Measurements from ENCODE around the gene TXNRD1.

GRCh38 chr12:104376650-104377513 is 161.3 kb downstream of the TXNRD1 start:
- TF ChIP-seq, protein P1, sequence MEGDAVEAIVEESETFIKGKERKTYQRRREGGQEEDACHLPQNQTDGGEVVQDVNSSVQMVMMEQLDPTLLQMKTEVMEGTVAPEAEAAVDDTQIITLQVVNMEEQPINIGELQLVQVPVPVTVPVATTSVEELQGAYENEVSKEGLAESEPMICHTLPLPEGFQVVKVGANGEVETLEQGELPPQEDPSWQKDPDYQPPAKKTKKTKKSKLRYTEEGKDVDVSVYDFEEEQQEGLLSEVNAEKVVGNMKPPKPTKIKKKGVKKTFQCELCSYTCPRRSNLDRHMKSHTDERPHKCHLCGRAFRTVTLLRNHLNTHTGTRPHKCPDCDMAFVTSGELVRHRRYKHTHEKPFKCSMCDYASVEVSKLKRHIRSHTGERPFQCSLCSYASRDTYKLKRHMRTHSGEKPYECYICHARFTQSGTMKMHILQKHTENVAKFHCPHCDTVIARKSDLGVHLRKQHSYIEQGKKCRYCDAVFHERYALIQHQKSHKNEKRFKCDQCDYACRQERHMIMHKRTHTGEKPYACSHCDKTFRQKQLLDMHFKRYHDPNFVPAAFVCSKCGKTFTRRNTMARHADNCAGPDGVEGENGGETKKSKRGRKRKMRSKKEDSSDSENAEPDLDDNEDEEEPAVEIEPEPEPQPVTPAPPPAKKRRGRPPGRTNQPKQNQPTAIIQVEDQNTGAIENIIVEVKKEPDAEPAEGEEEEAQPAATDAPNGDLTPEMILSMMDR (IDR thresholded peaks at IDR 0.05; ENCODE audit: low read depth, low read length), result no peak
- TF ChIP-seq EZH2phosphoT487 (IDR thresholded peaks at IDR 0.05; ENCODE audit: low read depth), result no peak

All from OCI-LY3 (cell line).